Activated effector memory CD4-positive, alpha-beta T cell treated with anti-CD3 and anti-CD28 coated beads, Interleukin-2, amount 50 U/mL, for 16 hours (primary cell): ENCODE data around the gene PTPRA.

Experiments
- DNase-seq: peaks from one replicate; pipeline ENCODE4 v3.0.0-alpha.2; 2020

Gene PTPRA

DNA sequence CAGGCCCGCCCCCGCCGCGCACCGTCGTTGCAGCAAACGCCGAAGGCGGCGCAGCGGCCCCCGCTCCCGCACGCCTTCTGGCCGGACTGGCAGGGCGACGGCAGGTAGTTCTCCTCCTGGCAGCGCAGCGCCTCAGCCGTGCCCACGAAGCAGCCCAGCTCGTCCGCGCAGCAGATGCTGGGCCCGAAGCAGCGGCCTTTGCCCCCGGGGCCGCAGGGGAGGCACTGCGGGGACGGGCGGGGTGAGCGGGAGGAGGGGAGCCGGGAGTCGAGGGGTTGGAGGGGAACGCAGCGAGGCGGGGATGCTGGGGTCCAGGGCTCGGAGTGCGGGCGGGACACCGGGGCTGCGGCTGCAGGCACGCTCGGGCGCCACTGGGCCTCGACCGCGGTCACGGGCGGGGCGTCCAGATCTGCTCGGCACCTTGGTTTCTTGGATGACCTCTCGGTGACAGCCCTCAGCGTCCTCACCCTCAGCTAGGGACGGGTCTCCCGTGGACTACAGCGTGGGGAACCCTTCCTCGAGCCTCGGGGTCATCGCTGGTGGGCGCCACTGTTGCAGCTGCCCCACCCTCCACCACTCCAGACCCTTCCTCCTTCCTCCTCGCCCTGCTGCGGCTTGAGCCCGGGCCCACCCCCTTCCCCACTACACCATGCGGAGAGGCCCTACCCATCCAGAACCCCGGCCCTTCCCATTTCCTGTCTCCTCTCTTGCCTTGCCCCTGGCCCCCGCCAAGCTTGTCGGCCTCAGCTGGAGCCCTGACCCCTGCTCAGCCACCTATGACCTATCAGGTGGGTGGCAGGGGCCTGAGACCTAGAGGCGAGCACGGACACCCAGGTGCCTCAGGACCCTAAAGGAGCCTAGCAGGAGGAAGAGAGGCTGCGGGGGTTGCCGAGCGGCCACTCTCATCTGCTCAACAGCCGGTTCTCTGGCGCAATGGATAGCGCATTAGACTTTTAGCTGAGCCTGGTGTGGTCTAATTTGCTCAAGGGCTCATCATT, 210.0 kb downstream of the PTPRA start:
- DNase-seq: no peak

DNA sequence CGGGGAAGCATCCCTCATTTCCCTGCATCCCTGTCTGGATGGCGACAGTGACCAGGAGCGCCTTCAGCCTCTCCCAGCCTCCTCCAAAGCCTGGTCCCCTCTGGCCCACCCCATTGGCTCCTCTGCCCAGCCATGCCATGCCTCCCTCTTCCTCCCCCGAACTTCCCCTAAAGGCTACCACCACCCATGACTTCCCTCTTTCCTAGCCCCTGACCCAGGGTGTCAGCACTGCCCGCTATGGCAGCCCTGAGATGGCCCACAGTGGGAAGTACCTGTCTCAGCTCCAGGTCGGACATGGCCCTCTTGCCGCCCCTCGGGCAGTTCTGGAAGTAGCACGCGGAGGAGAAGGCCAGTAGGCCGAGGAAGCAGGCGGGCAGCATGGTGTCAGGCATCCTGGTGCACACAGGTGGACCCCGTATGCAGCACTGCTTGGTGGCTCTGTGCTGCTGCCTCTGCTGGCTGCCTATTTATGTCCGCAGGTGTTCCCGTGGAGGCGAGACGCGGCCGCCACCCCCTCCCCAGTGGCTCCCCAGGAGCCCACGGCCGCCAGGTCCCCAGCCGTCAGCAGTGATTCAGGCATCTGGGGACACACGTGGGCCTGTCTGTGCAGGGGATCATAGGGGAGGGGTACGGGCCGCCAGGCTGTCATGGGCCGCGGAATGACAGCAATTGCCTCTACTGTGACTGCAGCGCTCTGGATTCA, 211.2 kb downstream of the PTPRA start, which contains the start of gene AVP:
AVP (minus strand) TSS at position 442 of the 703 bp plus-strand sequence; CDS start at position 392, 50 bp downstream.
- DNase-seq: no peak

DNA sequence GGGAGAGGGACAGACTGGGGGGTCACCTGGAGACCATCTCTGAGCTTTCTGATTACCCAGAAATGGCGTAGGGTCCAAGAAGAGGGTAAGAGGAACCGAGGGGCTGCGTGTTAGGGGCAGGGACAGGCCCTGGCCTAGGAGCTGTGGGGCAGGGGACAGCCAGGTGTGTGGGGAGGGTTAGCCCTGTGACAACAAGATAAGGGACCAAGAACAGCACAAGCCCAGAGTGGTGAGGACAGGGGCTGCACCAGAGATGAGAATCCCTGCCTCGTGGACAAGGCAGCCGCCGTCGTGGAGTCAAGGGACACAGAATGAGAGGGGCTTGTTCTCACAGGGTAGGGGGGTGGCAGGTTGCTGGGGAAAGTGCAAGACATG, 211.7 kb downstream of the PTPRA start:
- DNase-seq: no peak

DNA sequence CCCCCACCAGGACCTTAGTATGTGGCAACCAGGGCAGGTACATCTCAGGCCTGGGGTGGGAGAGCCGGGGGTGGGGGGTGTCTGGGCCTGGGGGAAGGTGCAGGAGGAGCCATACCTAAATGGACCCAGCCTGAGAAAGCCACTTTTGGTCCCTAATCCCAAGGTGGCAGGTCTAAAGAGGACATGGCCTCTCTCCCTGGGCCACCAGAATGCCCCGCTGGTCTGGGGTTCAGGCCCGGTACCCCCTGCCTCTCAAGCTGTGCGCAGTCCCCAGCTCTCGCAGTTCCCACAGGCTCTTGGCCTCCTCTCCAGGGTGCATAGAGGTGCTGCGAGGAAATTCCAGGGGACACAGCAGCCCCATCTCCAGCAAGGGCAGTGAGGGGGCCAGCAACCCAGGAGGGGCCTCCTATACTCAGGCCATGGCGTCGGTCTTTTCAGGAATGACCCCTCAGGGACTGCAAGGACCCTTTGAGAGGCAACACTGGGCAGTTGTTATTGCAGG, 212.3 kb downstream of the PTPRA start:
- DNase-seq: no peak

DNA sequence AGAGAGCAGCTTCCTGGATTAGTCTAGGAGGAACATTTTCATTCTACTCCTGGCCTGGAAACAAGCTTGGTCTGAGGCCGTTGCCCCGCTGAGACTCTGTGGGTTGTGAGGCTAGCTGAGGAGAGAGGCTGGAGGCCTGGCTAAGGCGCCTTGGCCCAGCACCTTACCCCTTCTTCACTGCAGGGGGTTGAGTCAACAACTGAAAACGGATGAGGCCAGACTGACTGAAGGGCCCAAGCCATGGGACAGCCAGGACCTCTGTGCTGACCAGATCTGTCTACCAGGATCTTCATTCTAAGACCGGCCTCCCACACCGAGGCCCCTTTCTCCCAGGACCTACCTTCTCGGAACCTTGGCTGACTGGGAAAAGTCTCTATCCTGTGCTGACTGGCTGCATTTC, 214.8 kb downstream of the PTPRA start:
- no peak for DNase-seq
